IMR-90 (cell line): Measurements from ENCODE around the gene SLC35G1.

Source experiments
- CTCF ChIP-seq: conservative IDR thresholded peaks from 2 replicates; pipeline ENCODE4 v1.5.1; 2012; ENCODE audit warnings: mild to moderate bottlenecking, low read depth, low read length, improper control_type of control experiment
- RAD21 ChIP-seq: IDR thresholded peaks from 2 replicates; pipeline ENCODE4 v1.6.1; 2012; ENCODE audit warnings: low read length, improper control_type of control experiment

- no peak for TF ChIP-seq CTCF
- no peak for TF ChIP-seq RAD21
Observed at GRCh38 chr10:93907059-93907458, 13.3 kb downstream of the SLC35G1 start.
